Fibroblast of gingiva (primary cell): ENCODE measurements around the gene ATP11A.
"Not testable (repeated sequence)": the region's sequence is repeated elsewhere in the genome, so short reads cannot be mapped to it uniquely, and the experiment has no call there.

Experiments used
- DNase-seq: peaks from one replicate; pipeline ENCODE4 v3.0.0-alpha.2; 2011; ENCODE audit warnings: low read depth

Gene ATP11A

GRCh38 chr13:112863356-112863755 is 173.5 kb downstream of the ATP11A start:
- DNase-seq: not testable (repeated sequence)

GRCh38 chr13:112865478-112865877 is 175.6 kb downstream of the ATP11A start:
- not testable (repeated sequence) for DNase-seq

GRCh38 chr13:112867301-112867711 is 177.5 kb downstream of the ATP11A start:
- no peak for DNase-seq

GRCh38 chr13:112868308-112868707 is 178.5 kb downstream of the ATP11A start:
- no peak for DNase-seq

DNA sequence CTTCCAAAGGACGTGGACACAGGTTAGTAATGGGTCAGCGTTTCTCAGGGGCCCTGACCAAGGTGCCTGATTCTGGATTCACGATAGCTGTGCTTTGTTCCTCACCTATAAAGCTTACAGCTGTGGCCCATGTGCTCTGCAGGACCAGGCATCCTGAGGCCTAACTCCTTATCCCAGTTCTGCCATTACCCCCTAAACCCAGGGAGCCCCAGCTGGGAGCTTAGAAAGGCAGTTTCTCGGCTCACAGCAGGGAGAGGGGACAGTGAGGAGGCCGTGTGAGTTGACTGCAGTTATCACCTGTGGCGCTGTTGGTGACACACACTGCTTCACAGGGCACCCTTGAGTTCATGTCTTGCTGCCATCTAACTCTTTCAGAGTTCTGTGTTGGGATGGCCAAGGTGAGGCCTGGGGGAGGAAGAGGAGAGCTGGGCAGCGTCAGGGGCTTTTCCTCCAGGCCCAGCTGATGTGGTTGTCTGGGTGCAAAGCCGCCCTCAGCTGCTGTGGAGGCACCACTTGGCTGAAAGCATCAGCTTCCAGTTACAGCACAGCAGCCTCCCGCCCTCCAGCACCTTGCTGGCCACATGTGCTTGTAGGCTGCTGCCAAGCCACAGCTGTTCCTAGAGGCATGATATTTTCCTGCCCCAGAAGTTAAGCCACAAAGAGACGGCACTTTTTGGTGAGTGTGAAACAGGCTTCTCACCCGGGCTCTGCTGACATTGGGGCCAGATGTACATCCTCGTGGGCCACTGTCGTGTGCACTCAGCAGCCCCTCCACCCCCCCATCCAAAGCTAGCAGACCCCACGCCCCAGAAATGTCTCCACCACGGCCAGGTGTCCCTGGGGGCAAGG is 179.6 kb downstream of the ATP11A start:
- no peak for DNase-seq

GRCh38 chr13:112870051-112870331 is 180.2 kb downstream of the ATP11A start:
- DNase-seq: no peak

GRCh38 chr13:112870737-112871287 is 181.0 kb downstream of the ATP11A start:
- DNase-seq: no peak

GRCh38 chr13:112871742-112872141 is 181.9 kb downstream of the ATP11A start:
- no peak for DNase-seq

GRCh38 chr13:112872657-112873631 is 183.1 kb downstream of the ATP11A start:
- not testable (repeated sequence) for DNase-seq

DNA sequence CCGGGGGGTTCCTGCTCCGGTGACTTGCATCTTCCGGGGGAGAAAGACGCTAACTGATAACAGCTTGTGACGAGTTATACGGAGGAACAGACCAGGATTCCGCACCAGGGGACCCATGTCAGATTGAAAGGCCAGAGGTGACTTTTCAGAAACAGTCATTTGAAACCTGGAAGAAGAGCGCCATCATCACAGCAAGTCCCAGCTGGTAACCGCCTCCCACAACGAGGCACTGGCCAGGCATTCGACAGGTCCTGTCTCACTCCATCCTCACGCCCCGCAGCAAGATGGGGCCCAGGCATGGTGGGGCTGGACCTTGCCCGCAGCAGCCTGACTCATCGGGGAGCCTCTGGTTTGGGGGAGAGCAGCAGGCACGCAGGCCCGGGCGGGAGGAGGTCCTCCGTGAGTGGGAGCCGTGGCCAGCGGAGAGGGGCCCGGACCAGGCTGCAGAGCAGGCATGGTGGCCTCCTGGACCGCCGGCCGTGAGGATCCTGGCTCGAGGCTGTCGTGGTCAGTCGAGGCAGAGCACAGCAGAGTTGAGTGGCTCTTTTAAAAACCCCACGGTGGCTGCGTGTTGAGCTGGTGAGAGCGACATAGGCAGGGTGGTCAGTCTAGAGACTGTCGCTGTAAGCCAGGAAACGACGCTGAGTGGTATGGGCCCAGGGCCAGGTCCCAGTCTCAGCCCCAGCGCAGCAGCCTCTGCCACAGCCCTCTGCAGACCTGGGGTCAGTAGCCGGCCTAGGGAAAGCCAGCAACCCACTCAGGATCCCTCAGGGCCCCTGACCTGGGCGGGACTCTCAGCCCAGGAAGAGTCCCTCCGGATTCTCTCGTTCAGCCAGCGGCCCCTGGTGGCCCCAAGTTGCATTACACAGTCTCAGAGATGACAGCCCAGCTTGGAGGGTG is 184.3 kb downstream of the ATP11A start:
- DNase-seq: peak; percentile 50

GRCh38 chr13:112874751-112875300 is 185.0 kb downstream of the ATP11A start:
- DNase-seq: no peak

DNA sequence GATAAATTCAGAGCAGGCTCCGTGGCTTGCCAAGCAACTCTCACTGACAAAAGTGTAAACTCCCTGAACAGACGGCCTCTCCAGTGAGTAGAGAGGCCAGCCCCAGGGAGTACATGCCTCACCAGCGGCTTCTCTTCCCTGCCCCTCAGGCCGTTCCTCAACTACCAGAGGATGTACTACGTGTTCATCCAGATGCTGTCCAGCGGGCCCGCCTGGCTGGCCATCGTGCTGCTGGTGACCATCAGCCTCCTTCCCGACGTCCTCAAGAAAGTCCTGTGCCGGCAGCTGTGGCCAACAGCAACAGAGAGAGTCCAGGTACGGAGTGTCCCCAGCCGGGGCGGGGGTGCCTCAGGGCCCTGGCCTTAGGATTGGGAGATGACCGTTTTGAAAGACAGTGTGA is 185.8 kb downstream of the ATP11A start:
- DNase-seq: no peak

- DNase-seq: no peak
Measured at GRCh38 chr13:112876305-112877000, 186.6 kb downstream of the ATP11A start.

GRCh38 chr13:112877066-112877465 is 187.2 kb downstream of the ATP11A start:
- DNase-seq: no peak

- DNase-seq: no peak
Measured at GRCh38 chr13:112877539-112877938, 187.7 kb downstream of the ATP11A start.

GRCh38 chr13:112877976-112878955 is 188.4 kb downstream of the ATP11A start:
- DNase-seq: no peak

DNA sequence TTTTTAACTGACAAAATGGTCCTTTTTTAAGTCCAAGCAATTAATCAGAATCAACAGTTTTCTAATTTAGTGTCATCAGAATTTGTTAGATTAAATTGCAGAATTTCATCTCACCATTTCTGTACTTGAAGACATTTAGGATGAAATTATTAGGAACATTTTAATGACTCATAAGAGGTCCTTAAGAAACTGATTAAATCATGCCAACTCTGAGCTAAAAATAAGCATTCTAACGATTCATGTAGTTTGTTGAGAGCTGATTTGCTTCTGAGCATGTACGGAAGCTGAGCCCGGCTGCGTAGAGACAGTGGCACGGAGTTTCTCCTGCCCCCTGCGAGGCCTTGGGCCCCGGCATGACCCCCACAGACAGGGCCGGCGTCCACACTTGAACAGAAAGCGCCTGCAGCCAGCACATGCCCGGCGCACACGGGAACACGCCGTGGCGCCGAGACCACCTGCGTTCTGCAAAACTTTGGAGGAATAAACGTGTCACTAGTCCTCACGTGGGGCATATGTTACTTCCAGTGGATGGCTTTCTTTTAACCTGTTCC is 189.5 kb downstream of the ATP11A start:
- peak; percentile 39 for DNase-seq

DNA sequence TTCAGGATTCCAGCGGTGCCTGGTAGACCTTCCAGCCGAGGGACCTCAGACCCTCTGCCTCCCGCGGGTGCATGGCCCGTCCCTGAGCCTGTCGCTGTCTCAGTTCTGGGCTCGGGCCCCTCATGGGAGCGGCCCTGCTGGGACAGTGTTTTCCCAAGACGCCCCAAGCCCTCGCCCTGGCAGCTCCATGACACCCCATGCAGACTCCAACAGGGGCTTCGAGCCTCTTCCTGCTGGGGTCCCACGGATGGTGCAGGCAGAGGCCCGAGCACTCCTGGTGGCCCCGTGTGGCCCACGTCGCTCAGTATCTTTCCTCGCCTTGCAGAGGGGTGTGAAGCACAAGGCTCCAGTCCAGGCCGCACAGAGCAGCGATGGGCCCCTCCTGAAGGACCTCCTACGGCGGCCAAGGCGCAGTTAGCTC is 190.4 kb downstream of the ATP11A start:
- no peak for DNase-seq

DNA sequence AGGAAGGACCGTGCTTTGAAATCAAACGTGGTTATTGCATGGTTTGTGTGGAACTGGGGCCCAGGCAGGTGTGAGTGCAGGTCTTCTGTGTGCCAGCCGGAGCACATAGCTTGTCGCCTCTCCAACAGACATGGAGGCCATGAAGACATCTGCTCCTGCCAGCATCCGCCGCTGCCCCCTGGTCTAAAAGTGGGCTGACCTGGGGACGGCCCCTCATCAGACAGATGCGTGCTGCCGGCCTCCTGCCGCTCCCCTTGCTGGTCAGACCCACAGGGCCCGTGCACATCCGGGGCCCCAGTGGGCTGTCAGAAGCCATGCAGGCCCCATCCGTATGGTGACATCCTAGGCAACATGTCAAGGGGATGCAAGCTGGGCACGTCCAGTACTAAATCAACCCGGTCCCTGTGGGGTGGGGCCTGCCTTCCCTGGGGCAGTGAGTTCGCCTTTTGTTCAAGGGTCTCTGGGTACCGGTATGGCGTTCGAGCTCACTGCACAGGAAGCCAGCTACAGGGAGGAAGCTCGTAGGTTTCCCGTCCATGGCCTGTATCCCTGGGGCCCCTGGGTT is 191.2 kb downstream of the ATP11A start:
- DNase-seq: no peak
